CD1c-positive myeloid dendritic cell (primary cell): Measurements from ENCODE around the gene PNPLA1.
"Not testable (repeated sequence)": the region's sequence is repeated elsewhere in the genome, so short reads cannot be mapped to it uniquely, and the experiment has no call there.

Source experiments
- DNase-seq: peaks from one replicate; pipeline ENCODE4 v3.0.0-alpha.2; 2016; ENCODE audit errors: extremely low spot score

The PNPLA1 gene

GRCh38 chr6:36336208-36336710 is 66.4 kb downstream of the PNPLA1 start:
- no peak for DNase-seq

GRCh38 chr6:36336779-36337241 is 67.0 kb downstream of the PNPLA1 start, which contains the start of gene BNIP5:
Gene BNIP5, minus strand, starts transcription at chr6:36336888. Its CDS starts 6,198 bp downstream, at chr6:36330690.
- no peak for DNase-seq

- DNase-seq, result no peak
Measured at GRCh38 chr6:36337814-36338213, 68.0 kb downstream of the PNPLA1 start.

- not testable (repeated sequence) for DNase-seq
Measured at GRCh38 chr6:36338223-36338622, 68.4 kb downstream of the PNPLA1 start.

GRCh38 chr6:36339146-36339545 is 69.3 kb downstream of the PNPLA1 start:
- no peak for DNase-seq

- no peak for DNase-seq
Measured at GRCh38 chr6:36340306-36340617, 70.4 kb downstream of the PNPLA1 start.

- DNase-seq, result peak; percentile 82
Measured at GRCh38 chr6:36340618-36341454, 71.0 kb downstream of the PNPLA1 start.

GRCh38 chr6:36343109-36343680 is 73.3 kb downstream of the PNPLA1 start:
- no peak for DNase-seq

- DNase-seq, result no peak
Measured at GRCh38 chr6:36345681-36346466, 76.0 kb downstream of the PNPLA1 start.

GRCh38 chr6:36346486-36347273 is 76.8 kb downstream of the PNPLA1 start:
- no peak for DNase-seq

- no peak for DNase-seq
Measured at GRCh38 chr6:36347621-36348020, 77.8 kb downstream of the PNPLA1 start.

GRCh38 chr6:36349240-36349639 is 79.4 kb downstream of the PNPLA1 start:
- DNase-seq, result no peak

- no peak for DNase-seq
Measured at GRCh38 chr6:36350082-36350481, 80.2 kb downstream of the PNPLA1 start.

- no peak for DNase-seq
Measured at GRCh38 chr6:36350681-36351571, 81.1 kb downstream of the PNPLA1 start.

- DNase-seq, result no peak
Measured at GRCh38 chr6:36352477-36353157, 82.8 kb downstream of the PNPLA1 start.

GRCh38 chr6:36353411-36353915 is 83.6 kb downstream of the PNPLA1 start:
- DNase-seq, result peak; percentile 40

- DNase-seq, result peak; percentile 52
Measured at GRCh38 chr6:36355819-36356218, 86.0 kb downstream of the PNPLA1 start.

GRCh38 chr6:36357872-36358225 is 88.0 kb downstream of the PNPLA1 start:
- no peak for DNase-seq
